Measurements from ENCODE around the gene HAGH.
"Not testable (repeated sequence)": the region's sequence is repeated elsewhere in the genome, so short reads cannot be mapped to it uniquely, and the experiment has no call there.

HAGH gene

DNA sequence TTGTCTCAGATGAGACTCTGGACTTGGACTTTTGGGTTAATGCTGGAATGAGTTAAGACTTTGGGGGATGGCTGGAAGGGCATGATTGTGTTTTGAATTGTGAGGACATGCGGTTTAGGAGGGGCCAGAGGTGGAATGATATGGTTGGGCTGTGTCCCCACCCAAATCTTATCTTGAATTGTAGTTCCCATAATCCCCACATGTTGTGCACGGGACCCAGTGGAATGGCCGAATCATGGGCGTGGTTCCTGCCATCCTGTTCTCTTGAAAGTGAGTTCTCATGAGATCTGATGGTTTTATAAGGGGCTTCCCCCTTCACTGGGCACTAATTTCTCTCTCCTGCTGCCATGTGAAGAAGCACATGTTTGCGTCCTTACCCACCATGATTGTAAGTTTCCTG, 27.4 kb downstream of the HAGH start:
- peak; percentile 68; the same call in 1 of the 2 replicates for TF ChIP-seq MZF1 (tag by site-specific recombination; IDR thresholded peaks at IDR 0.05; ENCODE audit: borderline replicate concordance)
- H3K36me3 ChIP-seq (ENCODE audit: control insufficient read depth in 2 of 2, insufficient read depth in 1 of 2, low read length in 2 of 2): not testable (repeated sequence)
- POLR2A ChIA-PET: interaction anchor here (1.0 to 1.7 kb wide), 2 partner anchors 17 to 166 kb away, joined by 3 to 4 read pairs; partner anchors contain the start of genes NUBP2, RPS2 and SPSB3

DNA sequence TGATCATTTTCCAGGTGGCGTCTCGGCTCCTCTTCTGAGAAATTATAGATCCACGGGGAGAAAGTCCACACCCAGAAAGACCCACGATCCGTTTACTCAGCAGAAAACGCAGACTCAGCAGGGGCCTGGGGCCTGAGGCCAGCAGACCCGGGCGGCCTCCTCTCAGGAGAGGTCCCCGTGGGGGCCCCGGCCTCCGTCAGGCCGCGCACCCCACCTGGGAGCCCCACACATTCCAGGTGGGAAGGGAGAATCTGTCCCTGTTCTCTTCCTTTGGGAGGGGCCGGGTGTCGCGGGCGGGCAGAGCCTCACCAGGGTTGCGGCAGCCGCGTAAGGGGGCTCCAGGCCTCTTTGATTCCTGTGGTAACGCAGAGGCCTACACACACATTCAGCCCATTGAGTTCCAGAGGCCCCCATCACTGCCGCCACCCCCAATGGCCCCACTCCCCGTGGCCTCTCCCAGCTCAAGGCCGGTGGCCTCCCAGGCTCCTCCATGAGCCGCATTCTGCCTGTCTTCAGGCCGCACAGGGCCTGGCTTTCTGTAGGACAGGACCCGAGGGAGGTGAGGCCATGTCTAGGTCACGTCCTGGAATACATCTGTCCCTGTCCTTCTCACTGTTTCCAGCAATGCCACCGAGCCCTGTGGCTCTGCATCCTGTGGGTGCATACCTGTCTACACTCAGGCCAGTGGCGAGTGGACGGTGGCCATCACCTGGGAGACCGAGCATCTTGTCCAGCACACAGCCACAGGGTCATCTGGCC, 31.5 kb downstream of the HAGH start:
- POLR2A ChIA-PET: no interaction called here
- peaks cover 0 to 9% of the 10 kb centered on the region in 2 experiments; a peak in 2 of 3 replicates for H3K36me3 ChIP-seq (ENCODE audit: control insufficient read depth in 2 of 2, insufficient read depth in 1 of 2, low read length in 2 of 2)
- no peak for TF ChIP-seq ZNF302 (tag by site-specific recombination; IDR thresholded peaks at IDR 0.05; ENCODE audit: low read depth)
- TF ChIP-seq, protein P1, sequence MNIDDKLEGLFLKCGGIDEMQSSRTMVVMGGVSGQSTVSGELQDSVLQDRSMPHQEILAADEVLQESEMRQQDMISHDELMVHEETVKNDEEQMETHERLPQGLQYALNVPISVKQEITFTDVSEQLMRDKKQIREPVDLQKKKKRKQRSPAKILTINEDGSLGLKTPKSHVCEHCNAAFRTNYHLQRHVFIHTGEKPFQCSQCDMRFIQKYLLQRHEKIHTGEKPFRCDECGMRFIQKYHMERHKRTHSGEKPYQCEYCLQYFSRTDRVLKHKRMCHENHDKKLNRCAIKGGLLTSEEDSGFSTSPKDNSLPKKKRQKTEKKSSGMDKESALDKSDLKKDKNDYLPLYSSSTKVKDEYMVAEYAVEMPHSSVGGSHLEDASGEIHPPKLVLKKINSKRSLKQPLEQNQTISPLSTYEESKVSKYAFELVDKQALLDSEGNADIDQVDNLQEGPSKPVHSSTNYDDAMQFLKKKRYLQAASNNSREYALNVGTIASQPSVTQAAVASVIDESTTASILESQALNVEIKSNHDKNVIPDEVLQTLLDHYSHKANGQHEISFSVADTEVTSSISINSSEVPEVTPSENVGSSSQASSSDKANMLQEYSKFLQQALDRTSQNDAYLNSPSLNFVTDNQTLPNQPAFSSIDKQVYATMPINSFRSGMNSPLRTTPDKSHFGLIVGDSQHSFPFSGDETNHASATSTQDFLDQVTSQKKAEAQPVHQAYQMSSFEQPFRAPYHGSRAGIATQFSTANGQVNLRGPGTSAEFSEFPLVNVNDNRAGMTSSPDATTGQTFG (tag by site-specific recombination; IDR thresholded peaks at IDR 0.05; ENCODE audit: borderline replicate concordance): no peak
- TF ChIP-seq MZF1 (tag by site-specific recombination; IDR thresholded peaks at IDR 0.05; ENCODE audit: borderline replicate concordance): no peak
- no peak for TF ChIP-seq ZBTB8A (tag by site-specific recombination; IDR thresholded peaks at IDR 0.05)
- TF ChIP-seq REPIN1 (tag by site-specific recombination; IDR thresholded peaks at IDR 0.05; ENCODE audit: low read depth): no peak
- TF ChIP-seq, protein P2, sequence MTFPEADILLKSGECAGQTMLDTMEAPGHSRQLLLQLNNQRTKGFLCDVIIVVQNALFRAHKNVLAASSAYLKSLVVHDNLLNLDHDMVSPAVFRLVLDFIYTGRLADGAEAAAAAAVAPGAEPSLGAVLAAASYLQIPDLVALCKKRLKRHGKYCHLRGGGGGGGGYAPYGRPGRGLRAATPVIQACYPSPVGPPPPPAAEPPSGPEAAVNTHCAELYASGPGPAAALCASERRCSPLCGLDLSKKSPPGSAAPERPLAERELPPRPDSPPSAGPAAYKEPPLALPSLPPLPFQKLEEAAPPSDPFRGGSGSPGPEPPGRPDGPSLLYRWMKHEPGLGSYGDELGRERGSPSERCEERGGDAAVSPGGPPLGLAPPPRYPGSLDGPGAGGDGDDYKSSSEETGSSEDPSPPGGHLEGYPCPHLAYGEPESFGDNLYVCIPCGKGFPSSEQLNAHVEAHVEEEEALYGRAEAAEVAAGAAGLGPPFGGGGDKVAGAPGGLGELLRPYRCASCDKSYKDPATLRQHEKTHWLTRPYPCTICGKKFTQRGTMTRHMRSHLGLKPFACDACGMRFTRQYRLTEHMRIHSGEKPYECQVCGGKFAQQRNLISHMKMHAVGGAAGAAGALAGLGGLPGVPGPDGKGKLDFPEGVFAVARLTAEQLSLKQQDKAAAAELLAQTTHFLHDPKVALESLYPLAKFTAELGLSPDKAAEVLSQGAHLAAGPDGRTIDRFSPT (tag by site-specific recombination; IDR thresholded peaks at IDR 0.05): no peak
- no peak for TF ChIP-seq OSR2 (tag by site-specific recombination; IDR thresholded peaks at IDR 0.05)
- no peak for TF ChIP-seq HOXC10 (CRISPR knock-in tag; IDR thresholded peaks at IDR 0.05)
- TF ChIP-seq ZFHX2 (tag by site-specific recombination; conservative IDR thresholded peaks at IDR 0.05): no peak
- no peak for TF ChIP-seq KLF8 (tag by site-specific recombination; IDR thresholded peaks at IDR 0.05)
- H3K27ac ChIP-seq (ENCODE audit: extremely low read depth, low read depth, low read length): no peak overlapping the region
- no peaks in the 10 kb centered on the region for H3K9me3 ChIP-seq (ENCODE audit: control insufficient read depth, insufficient read depth, low read depth, low read length)
- H3K4me3 ChIP-seq (ENCODE audit: low read depth, low read length): no peak overlapping the region
- no peaks in the 10 kb centered on the region for H3K4me1 ChIP-seq (ENCODE audit: control insufficient read depth, insufficient read depth, low read length)
- CTCF ChIA-PET: no interaction called here

More for the DNA sequence above, 27.4 kb downstream of the HAGH start:
- CTCF ChIA-PET; H3K9me3 ChIP-seq (ENCODE audit: control insufficient read depth, insufficient read depth, low read depth, low read length); H3K27ac ChIP-seq (ENCODE audit: extremely low read depth, low read depth, low read length); H3K4me1 ChIP-seq (ENCODE audit: control insufficient read depth, insufficient read depth, low read length); H3K4me3 ChIP-seq (ENCODE audit: low read depth, low read length): not testable (repeated sequence)

- Histone ChIP-seq H3K36me3 (ENCODE audit: control insufficient read depth in 2 of 2, insufficient read depth in 1 of 2, low read length in 2 of 2) (peaks cover 0 to 11% of the 10 kb centered on the region in 2 experiments; a peak in 2 of 3 replicates), H3K9me3 (ENCODE audit: control insufficient read depth, insufficient read depth, low read depth, low read length) (no peaks in the 10 kb centered on the region), H3K27ac (ENCODE audit: extremely low read depth, low read depth, low read length) (no peak overlapping the region), H3K4me3 (ENCODE audit: low read depth, low read length) (no peak overlapping the region), H3K4me1 (ENCODE audit: control insufficient read depth, insufficient read depth, low read length) (no peaks in the 10 kb centered on the region)
- ChIA-PET POLR2A (no interaction called here), CTCF (no interaction called here)
- TF ChIP-seq ZNF404 (tag by site-specific recombination; IDR thresholded peaks at IDR 0.05) (no peak), HOXD13 (CRISPR knock-in tag; IDR thresholded peaks at IDR 0.05; ENCODE audit: borderline replicate concordance) (no peak), GFI1B (tag by site-specific recombination; IDR thresholded peaks at IDR 0.05) (no peak), ZNF514 (tag by site-specific recombination; IDR thresholded peaks at IDR 0.05) (no peak), ZNF654 (tag by site-specific recombination; IDR thresholded peaks at IDR 0.05; ENCODE audit: low read depth) (no peak), ZSCAN23 (tag by site-specific recombination; IDR thresholded peaks at IDR 0.05) (no peak)
- TF ChIP-seq, protein P3, sequence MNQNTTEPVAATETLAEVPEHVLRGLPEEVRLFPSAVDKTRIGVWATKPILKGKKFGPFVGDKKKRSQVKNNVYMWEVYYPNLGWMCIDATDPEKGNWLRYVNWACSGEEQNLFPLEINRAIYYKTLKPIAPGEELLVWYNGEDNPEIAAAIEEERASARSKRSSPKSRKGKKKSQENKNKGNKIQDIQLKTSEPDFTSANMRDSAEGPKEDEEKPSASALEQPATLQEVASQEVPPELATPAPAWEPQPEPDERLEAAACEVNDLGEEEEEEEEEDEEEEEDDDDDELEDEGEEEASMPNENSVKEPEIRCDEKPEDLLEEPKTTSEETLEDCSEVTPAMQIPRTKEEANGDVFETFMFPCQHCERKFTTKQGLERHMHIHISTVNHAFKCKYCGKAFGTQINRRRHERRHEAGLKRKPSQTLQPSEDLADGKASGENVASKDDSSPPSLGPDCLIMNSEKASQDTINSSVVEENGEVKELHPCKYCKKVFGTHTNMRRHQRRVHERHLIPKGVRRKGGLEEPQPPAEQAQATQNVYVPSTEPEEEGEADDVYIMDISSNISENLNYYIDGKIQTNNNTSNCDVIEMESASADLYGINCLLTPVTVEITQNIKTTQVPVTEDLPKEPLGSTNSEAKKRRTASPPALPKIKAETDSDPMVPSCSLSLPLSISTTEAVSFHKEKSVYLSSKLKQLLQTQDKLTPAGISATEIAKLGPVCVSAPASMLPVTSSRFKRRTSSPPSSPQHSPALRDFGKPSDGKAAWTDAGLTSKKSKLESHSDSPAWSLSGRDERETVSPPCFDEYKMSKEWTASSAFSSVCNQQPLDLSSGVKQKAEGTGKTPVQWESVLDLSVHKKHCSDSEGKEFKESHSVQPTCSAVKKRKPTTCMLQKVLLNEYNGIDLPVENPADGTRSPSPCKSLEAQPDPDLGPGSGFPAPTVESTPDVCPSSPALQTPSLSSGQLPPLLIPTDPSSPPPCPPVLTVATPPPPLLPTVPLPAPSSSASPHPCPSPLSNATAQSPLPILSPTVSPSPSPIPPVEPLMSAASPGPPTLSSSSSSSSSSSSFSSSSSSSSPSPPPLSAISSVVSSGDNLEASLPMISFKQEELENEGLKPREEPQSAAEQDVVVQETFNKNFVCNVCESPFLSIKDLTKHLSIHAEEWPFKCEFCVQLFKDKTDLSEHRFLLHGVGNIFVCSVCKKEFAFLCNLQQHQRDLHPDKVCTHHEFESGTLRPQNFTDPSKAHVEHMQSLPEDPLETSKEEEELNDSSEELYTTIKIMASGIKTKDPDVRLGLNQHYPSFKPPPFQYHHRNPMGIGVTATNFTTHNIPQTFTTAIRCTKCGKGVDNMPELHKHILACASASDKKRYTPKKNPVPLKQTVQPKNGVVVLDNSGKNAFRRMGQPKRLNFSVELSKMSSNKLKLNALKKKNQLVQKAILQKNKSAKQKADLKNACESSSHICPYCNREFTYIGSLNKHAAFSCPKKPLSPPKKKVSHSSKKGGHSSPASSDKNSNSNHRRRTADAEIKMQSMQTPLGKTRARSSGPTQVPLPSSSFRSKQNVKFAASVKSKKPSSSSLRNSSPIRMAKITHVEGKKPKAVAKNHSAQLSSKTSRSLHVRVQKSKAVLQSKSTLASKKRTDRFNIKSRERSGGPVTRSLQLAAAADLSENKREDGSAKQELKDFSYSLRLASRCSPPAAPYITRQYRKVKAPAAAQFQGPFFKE (tag by site-specific recombination; IDR thresholded peaks at IDR 0.05; ENCODE audit: borderline replicate concordance): no peak
Observed at GRCh38 chr16:1794221-1794871, 32.3 kb downstream of the HAGH start.

All from HEK293 (cell line).